Fibroblast of skin of right quadriceps (primary cell): Measurements from ENCODE around the gene ARSG.
A peak's percentile ranks its signal among the peaks of the same experiment; 100 is the strongest.
"Not testable (repeated sequence)": the region's sequence is repeated elsewhere in the genome, so short reads cannot be mapped to it uniquely, and the experiment has no call there.

Experiments
- DNase-seq: peaks from one replicate; pipeline ENCODE4 v3.0.0-alpha.2; 2013

The ARSG gene

GRCh38 chr17:68281965-68282364 lies 9.3 kb upstream of the ARSG start:
- DNase-seq: not testable (repeated sequence)

- DNase-seq: no peak
Measured at GRCh38 chr17:68288375-68288774, 2.9 kb upstream of the ARSG start.

GRCh38 chr17:68288804-68289203 lies 2.5 kb upstream of the ARSG start:
- DNase-seq: no peak

DNA sequence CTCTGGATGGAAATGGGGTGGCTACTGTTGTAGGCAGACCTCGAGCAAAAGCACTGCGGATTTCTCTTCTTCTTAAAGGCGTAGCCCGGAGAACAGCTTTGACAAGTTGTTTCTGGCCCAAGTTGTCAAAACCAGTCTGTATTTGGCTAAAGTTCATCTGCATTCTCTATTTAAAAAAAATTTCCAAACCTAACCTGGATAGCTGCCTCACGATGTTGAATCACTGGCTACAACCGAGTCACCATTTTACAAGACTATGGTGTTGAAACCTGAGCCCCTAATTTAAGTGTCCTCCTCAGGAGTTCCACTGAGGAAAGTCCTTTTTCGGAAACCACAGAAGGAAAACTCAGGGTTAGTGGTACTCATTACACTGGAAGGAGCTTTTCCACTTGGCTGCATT lies 1.8 kb upstream of the ARSG start:
- no peak for DNase-seq

DNA sequence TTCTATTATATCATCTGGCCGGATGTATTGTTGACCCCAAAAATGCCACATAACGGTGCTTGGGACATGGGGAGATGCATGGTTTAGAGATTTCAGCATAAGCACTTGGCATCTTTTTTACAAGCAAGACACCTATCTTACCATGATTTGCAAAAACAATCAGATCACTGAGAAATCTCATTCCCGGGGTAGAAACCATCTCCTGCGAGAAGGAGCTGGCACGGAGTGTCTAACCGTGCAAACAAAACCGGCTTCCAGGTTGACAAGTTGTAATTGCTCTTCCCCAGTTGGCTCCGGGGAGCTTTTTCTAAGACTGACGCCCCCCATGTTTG lies 1.4 kb upstream of the ARSG start:
- no peak for DNase-seq

DNA sequence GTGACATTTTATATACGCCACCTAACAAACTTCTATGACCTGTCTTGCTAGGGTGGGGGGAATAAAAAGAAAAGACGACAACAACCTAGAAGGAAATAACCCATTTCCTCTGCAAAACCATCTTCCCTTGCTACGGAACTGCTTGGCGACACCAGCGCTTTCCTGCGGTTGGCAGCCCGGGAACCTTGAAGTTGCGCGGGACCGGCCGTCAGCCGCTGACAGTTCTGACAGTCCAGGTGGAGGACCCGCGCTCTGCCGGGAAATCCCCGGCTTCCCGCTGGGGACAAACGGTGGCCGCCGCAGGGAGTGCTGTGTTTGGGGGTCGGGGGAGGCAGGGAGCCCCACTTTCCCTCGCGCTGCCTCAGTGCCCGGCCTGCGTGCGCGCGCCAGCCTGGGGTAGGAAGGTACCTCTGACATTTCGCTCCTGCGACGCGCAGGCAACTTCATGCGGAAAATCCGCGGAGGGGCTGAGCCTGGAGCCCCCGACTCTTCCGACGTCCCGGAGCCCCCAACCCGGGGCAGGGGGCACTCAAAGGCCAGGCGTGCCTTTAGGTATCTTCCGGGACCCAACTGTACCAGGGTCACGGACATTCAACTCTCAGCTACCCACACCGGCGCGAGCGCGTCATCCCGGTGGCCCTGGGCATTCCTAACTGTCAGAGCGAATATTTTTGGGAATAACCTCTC lies 884 bp upstream of the ARSG start:
- DNase-seq: no peak

- DNase-seq: peak; percentile 56
Measured at GRCh38 chr17:68291836-68292688, 767 bp downstream of the ARSG start.

- no peak for DNase-seq
Measured at GRCh38 chr17:68292689-68293040, 1.4 kb downstream of the ARSG start.

DNA sequence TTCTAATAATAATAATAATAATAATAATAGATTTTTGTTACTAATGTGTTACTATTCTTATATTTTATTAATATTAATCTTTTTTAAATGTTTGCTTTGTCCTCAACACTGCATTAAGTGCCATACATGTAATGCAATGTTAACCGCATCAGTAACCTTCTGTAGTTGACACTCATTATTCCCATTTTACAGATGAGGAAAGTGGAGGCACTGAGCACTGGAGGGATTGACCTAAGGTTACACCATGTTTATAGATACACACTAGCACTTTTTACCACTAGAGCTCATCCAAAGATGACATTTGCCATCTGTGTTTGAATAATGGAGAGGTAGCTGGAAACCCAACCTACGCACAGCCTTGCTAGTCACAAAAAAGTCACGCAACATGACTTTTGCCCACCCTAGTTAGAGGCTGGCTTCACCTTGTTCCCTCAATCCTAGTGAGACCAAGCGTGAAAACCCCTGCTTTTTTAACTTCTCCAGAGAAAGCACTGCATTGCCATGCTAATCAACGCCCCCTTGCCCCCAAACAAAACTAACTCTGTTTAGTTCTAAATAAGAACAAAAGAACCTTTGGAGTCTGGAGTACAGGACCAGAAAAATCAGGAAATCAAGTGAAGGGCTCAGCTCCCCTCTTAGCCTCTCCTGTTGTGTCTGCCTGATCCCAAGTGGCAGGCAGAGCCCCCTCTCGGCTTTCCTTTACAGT lies 2.3 kb downstream of the ARSG start:
- DNase-seq: no peak

- DNase-seq: no peak
Measured at GRCh38 chr17:68294196-68294555, 2.9 kb downstream of the ARSG start.

- DNase-seq: no peak
Measured at GRCh38 chr17:68294617-68295016, 3.3 kb downstream of the ARSG start.

- DNase-seq: no peak
Measured at GRCh38 chr17:68295086-68295485, 3.8 kb downstream of the ARSG start.

DNA sequence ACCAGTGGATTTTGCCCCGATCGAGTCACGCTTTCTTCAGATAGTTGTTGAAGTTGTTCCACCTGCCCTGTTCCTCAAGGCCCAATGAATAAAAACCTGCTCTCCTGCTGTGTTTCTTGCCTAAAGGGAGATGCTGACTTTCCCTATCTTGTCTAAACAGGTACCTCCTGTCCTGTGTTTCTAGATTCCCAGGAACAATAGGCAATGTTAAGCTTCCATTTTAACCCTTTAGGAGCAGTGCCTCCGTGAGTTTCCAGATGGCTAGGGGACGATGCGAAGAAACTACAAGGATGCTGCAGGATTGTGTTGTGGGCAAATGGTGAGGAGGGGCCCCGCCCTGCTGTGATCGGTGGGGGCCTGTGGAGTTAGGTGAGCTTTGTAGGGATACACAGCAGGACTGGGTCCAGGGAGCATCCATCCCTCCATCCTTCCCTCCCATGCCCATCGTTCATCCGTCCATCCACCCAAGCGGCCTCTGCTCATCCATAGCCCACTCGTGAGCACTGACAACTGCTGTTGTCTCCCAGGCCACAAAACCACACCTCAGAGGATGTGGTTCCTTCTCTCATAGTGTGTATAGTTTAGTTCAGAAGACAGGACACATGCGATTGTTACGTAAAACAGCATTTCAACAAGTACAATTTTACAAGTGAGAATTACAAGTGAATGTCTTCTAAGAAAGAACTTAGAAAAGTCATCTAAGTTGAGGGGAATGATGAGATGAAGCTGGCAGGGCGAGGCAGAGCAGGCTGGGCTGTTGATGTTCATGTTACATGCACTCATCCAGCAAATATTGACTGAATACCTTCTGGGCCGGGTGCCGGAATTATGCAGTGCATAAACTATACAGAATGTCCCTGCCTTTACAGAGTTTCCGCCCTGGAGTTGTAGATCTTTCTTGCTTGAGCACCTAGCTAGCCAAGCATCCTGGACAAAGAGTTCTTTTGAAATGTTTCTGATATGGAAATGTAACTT lies 5.2 kb downstream of the ARSG start:
- no peak for DNase-seq

- DNase-seq: no peak
Measured at GRCh38 chr17:68297195-68297594, 5.9 kb downstream of the ARSG start.

DNA sequence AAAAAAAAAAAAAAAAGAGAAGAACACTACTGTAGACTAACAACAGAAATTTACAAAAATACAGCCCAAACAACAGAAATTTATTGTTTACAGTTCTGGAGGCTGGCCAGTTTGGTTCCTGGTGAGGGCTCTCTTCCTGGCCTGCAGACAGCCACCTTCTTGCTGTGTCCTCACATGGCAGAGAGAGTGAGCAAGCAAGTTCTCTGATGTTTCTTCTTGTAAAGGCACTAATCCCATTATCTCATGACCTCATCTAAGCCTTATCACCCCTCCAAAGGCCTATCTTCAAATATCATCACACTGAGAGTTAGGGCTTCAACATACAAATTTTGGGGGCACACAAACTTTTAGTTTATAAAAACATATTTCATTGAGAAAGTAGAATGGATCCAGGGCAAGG lies 7.3 kb downstream of the ARSG start:
- DNase-seq: no peak

DNA sequence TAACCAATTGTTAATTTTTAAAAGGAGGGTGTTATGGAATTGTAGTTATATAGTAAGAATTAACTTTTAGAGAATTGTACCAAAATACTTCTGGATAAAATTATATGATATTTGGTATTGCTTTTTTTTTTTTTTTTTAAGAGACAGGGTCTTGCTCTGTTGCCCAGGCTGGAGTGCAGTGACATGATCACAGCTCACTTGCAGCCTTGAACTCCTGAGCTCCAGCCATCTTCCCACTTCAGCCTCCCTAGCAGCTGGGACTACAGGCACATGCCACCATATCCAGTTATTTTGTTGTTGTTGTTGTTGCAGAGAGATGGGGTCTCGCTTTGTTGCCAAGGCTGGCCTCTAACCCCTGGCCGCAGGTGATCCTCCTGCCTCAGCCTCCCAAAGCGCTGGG lies 8.5 kb downstream of the ARSG start:
- no peak for DNase-seq

DNA sequence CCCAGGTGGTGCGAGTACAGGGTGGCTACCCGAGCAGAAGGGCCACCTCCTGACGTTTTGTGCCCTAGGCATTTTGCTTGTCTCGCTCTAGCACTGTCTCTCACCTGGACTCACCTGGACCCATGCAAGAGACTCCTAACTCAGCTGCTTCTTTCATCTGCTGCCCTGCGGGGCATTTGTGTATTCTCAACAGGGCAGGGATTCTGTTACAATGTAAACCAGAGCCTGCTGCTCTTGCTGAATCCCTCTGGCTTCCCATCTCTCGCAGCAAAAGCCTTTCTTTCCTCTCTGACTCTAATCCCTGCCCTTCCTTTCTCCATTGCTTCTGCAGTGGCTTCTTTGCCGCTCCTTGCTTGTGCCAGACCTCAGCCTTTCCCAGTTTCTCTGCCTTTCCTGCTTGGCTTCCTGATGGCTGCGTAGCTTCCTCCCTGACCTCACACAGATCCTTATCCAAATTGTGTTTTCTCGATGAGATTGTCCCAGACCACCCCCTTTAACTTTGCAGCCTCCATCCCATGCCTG lies 10.2 kb downstream of the ARSG start:
- DNase-seq: no peak

- no peak for DNase-seq
Measured at GRCh38 chr17:68302066-68302564, 10.8 kb downstream of the ARSG start.

DNA sequence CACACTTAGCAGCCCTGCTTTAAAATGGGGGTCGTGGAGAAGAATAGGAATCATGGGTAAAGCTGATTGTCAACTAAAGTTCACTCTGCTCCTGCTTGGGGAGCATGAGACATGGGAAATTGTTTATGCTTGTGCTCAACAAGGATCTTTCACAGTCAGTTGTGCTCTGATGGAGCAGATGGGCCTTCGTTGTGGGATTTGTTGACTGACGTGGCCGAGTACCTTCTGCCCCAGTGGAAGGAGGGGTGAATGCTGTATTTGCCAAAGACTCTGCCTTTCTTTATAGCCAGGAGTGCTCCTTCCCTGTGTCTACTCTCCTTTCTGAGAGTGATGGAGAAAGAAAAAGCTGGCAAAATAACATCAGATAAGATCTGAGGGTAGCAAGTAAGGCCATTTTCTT lies 11.4 kb downstream of the ARSG start:
- DNase-seq: no peak

- DNase-seq: no peak
Measured at GRCh38 chr17:68304706-68305105, 13.4 kb downstream of the ARSG start.

GRCh38 chr17:68305142-68305541 lies 13.8 kb downstream of the ARSG start:
- no peak for DNase-seq

GRCh38 chr17:68306819-68307218 lies 15.5 kb downstream of the ARSG start:
- no peak for DNase-seq

DNA sequence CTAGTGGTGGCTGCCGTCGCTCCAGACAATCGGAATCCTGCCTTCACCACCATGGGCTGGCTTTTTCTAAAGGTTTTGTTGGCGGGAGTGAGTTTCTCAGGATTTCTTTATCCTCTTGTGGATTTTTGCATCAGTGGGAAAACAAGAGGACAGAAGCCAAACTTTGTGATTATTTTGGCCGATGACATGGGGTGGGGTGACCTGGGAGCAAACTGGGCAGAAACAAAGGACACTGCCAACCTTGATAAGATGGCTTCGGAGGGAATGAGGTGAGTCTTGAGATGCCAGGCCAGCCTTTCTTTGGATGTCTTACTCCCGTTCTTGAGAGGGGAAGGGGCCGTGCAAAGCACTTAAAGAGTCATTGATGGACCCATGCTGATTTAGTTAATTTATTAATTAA lies 16.1 kb downstream of the ARSG start:
- DNase-seq: no peak
